GM23248 (cell line): ENCODE results near the gene NBPF4. TPM values are rescaled to one million over a fixed set of nuclear protein-coding genes. Genes with fewer than 3 reads are reported as not detected.
"Not testable (repeated sequence)": the region's sequence is repeated elsewhere in the genome, so short reads cannot be mapped to it uniquely, and the experiment has no call there.

ENCODE experiments used
- DNase-seq: peaks from one replicate; pipeline ENCODE4 v3.0.0-alpha.2; 2015
- H2AFZ ChIP-seq: fragments of 200-600 bp; sonication (generic); 2 replicates; pipeline ENCODE4 v1.6.1; 2016; ENCODE audit warnings: antibody characterized with exemption
- H3F3A ChIP-seq: fragments of 200-600 bp; sonication (generic); 2 replicates; pipeline ENCODE4 v1.6.1; 2016; ENCODE audit warnings: mild to moderate bottlenecking, antibody characterized with exemption, mixed run types; ENCODE audit not compliant: insufficient read depth
- H3K27ac ChIP-seq: fragments of 200-600 bp; sonication (generic); 2 replicates; pipeline ENCODE4 v1.5.1; 2016; ENCODE audit warnings: mild to moderate bottlenecking
- H3K27me3 ChIP-seq: fragments of 200-600 bp; sonication (generic); replicated peaks from 2 replicates; pipeline ENCODE4 v1.6.1; 2016; ENCODE audit warnings: mild to moderate bottlenecking; ENCODE audit not compliant: insufficient read depth
- H3K36me3 ChIP-seq: fragments of 200-600 bp; sonication (generic); 2 replicates; pipeline ENCODE4 v1.6.1; 2016; ENCODE audit warnings: low read depth, mild to moderate bottlenecking
- H3K4me1 ChIP-seq: fragments of 200-600 bp; sonication (generic); 2 replicates; pipeline ENCODE4 v1.6.1; 2016; ENCODE audit warnings: mild to moderate bottlenecking; ENCODE audit not compliant: insufficient read depth
- H3K4me2 ChIP-seq: fragments of 200-600 bp; sonication (generic); one replicate; pipeline ENCODE4 v1.6.1; 2016; ENCODE audit warnings: mild to moderate bottlenecking; ENCODE audit not compliant: unreplicated experiment
- H3K4me3 ChIP-seq: fragments of 200-600 bp; sonication (generic); 2 replicates; pipeline ENCODE4 v1.5.1; 2016; ENCODE audit warnings: mild to moderate bottlenecking
- H3K79me2 ChIP-seq: fragments of 200-600 bp; sonication (generic); 2 replicates; pipeline ENCODE4 v1.6.1; 2016; ENCODE audit warnings: mild to moderate bottlenecking; ENCODE audit not compliant: insufficient read depth
- H3K9ac ChIP-seq: fragments of 200-600 bp; sonication (generic); 2 replicates; pipeline ENCODE4 v1.6.1; 2016; ENCODE audit warnings: mild to moderate bottlenecking
- H3K9me2 ChIP-seq: fragments of 200-600 bp; sonication (generic); 2 replicates; pipeline ENCODE4 v1.6.1; 2016; ENCODE audit warnings: mixed run types, mild to moderate bottlenecking, moderate library complexity; ENCODE audit not compliant: insufficient read depth
- H3K9me3 ChIP-seq: fragments of 200-600 bp; sonication (generic); one replicate; pipeline ENCODE4 v1.6.1; 2017; ENCODE audit warnings: low read depth
- H4K20me1 ChIP-seq: fragments of 200-600 bp; sonication (generic); 2 replicates; pipeline ENCODE4 v1.6.0; 2016; ENCODE audit not compliant: insufficient read depth
- EZH2 ChIP-seq: fragments of 200-600 bp; sonication (generic); IDR thresholded peaks from 2 replicates; pipeline ENCODE4 v1.6.1; 2018; ENCODE audit warnings: antibody characterized with exemption, mild to moderate bottlenecking; ENCODE audit not compliant: insufficient read depth, poor library complexity, severe bottlenecking
- EZH2phosphoT487 ChIP-seq: fragments of 200-600 bp; sonication (generic); IDR thresholded peaks from 2 replicates; pipeline ENCODE4 v1.6.1; 2018; ENCODE audit warnings: antibody characterized with exemption, moderate library complexity, mild to moderate bottlenecking, low read depth; ENCODE audit not compliant: insufficient read depth
- WGBS, 2 experiments: methylation state at CpG; one replicate each; pipeline ENCODE4 v1.1.6; 2015 to 2017; ENCODE audit warnings: low lambda C conversion rate in 2 of 2, low coverage in 1 of 2; ENCODE audit errors: missing lambda C conversion rate in 2 of 2; 5-methylcytosine and 5-hydroxymethylcytosine counted together
- in situ Hi-C: fragments of 300-500 bp; cut with MboI; formaldehyde crosslinking; loops from 2 replicates; pipeline ENCODE4 v1.15.0; 2020
- polyA plus RNA-seq: library from polyadenylated mRNA; unstranded; fragments of >200 nt; fragmentation: Nextera tagmentation; extraction: Ambion mirVana; gene quantifications from 2 replicates; pipeline ENCODE4 v1.2.1, GENCODE V29; 2016
- total RNA-seq: library from RNA; depleted of rRNA; stranded (reverse); fragments of >200 nt; shearing (Covaris generic); gene quantifications from 2 replicates; pipeline ENCODE4 v1.2.3, GENCODE V29; 2014

Gene NBPF4
- total and polyA plus RNA-seq, 2 experiments from 2014 or later, result not detected

DNA sequence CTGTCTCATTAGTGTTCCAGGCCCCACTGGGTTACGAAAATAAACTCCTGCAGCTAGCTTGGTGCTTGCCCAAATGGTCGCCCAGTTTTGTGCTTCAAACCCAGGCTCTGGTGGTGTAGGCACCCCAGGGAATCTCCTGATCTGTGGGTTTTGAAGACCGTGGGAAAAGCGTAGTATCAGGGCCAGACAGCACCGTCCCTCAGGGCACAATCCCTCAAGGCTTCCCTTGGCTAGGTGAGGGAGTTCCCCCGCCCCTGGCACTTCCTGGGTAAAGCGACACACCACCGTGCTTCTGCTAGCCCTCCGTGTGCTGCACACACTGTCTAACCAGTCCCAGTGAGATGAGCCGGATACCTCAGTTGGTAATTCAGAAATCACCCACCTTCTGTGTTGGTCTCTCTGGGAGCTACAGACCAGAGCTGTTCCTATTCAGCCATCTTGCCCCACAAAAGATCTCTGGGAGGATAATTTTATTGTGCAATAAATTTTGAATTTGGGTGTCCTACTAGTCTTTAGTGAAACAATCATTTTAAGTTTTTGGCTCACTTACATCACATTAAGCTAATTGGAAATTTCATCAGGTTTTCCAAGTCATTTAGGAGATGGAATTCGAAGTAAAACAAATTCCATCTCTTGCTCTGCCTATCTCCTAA, 34.3 kb downstream of the NBPF4 start:
- no peaks in the 10 kb centered on the region for H4K20me1 ChIP-seq
- H3K27me3 ChIP-seq, result peaks cover 43% of the 10 kb centered on the region
- WGBS, 2 experiments, result 53 to 56% methylated on average over 11 of the region's 11 CpGs
- in situ Hi-C loops, result loop anchor here (10.0 kb wide), 1 partner anchor 435 kb away; no protein-coding TSS in a partner anchor
- no peaks in the 10 kb centered on the region for H3K79me2 ChIP-seq
- TF ChIP-seq EZH2phosphoT487 (no peak), EZH2 (no peak)
- H2AFZ ChIP-seq, result no peak overlapping the region
- H3K4me3 ChIP-seq, result no peak overlapping the region
- H3F3A ChIP-seq, result no peaks in the 10 kb centered on the region
- H3K9me3 ChIP-seq, result no peaks in the 10 kb centered on the region
- DNase-seq, result no peak
- H3K36me3 ChIP-seq, result no peaks in the 10 kb centered on the region
- H3K27ac ChIP-seq, result no peak overlapping the region
- no peak overlapping the region for H3K9ac ChIP-seq
- H3K4me1 ChIP-seq, result no peaks in the 10 kb centered on the region
- H3K4me2 ChIP-seq, result no peak overlapping the region
- no peaks in the 10 kb centered on the region for H3K9me2 ChIP-seq

DNA sequence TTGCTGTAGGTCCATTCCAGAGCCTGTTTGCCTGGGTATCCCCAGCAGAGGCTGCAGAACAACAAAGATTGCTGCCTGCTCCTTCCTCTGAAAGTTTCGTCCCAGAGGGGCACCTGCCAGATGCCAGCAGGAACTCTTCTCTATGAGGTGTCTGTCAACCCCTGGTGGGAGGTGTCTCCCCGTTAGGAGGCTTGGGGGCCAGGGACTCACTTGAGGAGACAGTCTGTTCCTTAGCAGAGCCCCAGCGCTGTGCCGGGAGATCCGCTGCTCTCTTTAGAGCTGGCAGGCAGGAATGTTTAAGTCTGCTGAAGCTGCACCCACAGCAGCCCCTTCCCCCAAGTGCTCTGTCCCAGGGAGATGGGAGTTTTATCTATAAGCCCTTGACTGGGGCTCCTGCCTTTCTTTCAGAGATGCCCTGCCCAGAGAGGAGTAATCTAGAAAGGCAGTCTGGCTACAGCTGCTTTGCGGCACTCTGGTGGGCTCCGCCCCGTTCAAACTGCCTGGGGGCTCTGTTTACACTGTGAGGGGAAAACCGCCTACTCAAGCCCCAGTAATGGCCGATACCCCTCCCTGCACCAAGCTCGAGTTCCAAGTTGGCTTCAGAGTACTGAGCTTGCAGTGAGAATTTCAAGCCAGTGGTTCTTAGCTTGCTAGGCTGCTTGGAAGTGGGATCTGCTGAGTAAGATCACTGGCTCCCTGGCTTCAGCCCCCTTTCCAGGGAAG, 35.0 kb downstream of the NBPF4 start:
- in situ Hi-C loops, result loop anchor here (10.0 kb wide), 1 partner anchor 436 kb away; no protein-coding TSS in a partner anchor
- TF ChIP-seq EZH2 (no peak), EZH2phosphoT487 (no peak)
- no peak overlapping the region for H3K27ac ChIP-seq
- 33 to 38% methylated on average over 10 to 11 of the region's 11 CpGs for WGBS, 2 experiments
- no peak overlapping the region for H3K9ac ChIP-seq
- H3K9me2 ChIP-seq, result no peaks in the 10 kb centered on the region
- no peaks in the 10 kb centered on the region for H3K79me2 ChIP-seq
- no peak for DNase-seq
- no peak overlapping the region for H3K4me2 ChIP-seq
- H3K36me3 ChIP-seq, result no peaks in the 10 kb centered on the region
- no peak overlapping the region for H2AFZ ChIP-seq
- H3K9me3 ChIP-seq, result no peaks in the 10 kb centered on the region
- H4K20me1 ChIP-seq, result no peaks in the 10 kb centered on the region
- H3K4me1 ChIP-seq, result no peaks in the 10 kb centered on the region
- H3K4me3 ChIP-seq, result no peak overlapping the region
- peaks cover 43% of the 10 kb centered on the region for H3K27me3 ChIP-seq
- H3F3A ChIP-seq, result no peaks in the 10 kb centered on the region

DNA sequence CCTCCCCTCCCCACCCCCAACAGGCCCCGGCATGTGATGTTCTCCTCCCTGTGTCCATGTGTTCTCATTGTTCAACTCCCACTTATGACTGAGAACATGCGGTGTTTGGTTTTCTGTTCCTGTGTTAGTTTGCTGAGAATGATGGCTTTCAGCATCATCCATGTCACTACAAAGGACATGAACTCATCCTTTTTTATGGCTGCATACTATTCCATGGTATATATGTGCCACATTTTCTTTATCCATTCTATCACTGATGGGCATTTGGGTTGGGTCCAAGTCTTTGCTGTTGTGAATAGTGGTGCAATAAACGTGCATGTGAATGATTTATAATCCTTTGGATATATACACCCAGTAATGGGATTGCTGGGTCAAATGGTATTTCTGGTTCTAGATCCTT, 40.3 kb downstream of the NBPF4 start:
- not testable (repeated sequence) for H3K36me3 ChIP-seq, H4K20me1 ChIP-seq, H3K9me2 ChIP-seq, H3K4me1 ChIP-seq, H2AFZ ChIP-seq, H3K27ac ChIP-seq, H3K9ac ChIP-seq, H3K4me3 ChIP-seq, DNase-seq, H3K9me3 ChIP-seq, H3K4me2 ChIP-seq
- Histone ChIP-seq H3K79me2 (peaks cover 14% of the 10 kb centered on the region), H3F3A (peaks cover 20% of the 10 kb centered on the region), H3K27me3 (peaks cover 21% of the 10 kb centered on the region)
- WGBS, 2 experiments, result 78 to 83% methylated on average over 3 of the region's 3 CpGs
- in situ Hi-C loops, result loop anchor here (10.0 kb wide), 1 partner anchor 441 kb away; no protein-coding TSS in a partner anchor

DNA sequence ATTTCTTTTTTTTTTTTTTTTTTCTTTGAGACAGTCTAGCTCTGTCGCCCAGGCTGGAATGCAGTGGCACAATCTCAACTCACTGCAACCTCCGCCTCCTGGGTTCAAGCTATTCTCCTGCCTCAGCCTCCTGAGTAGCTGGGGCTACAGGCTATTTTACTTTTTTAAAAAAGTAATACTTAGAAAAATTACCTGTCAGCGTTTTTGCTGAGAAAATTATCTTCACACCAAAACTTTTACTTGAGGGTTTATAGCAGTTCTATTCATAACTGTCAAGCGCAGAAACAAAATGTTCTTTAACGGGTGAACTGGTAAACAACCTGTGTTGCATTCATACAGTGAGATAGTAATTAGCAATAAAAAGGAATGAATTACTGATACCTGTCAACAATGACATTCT, 42.2 kb downstream of the NBPF4 start:
- TF ChIP-seq EZH2 (no peak), EZH2phosphoT487 (no peak)

More for the DNA sequence above, 42.2 kb downstream of the NBPF4 start:
- Histone ChIP-seq H3K36me3 (no peaks in the 10 kb centered on the region), H2AFZ (no peak overlapping the region), H3K4me1 (peaks cover 10% of the 10 kb centered on the region), H3F3A (peaks cover 23% of the 10 kb centered on the region), H3K9ac (no peak overlapping the region), H3K27me3 (peaks cover 5% of the 10 kb centered on the region; the same call in 1 of the 2 replicates), H3K9me3 (no peaks in the 10 kb centered on the region), H3K79me2 (peaks cover 32% of the 10 kb centered on the region), H3K9me2 (no peaks in the 10 kb centered on the region), H3K4me2 (no peak overlapping the region), H4K20me1 (no peaks in the 10 kb centered on the region), H3K27ac (no peak overlapping the region), H3K4me3 (no peak overlapping the region)
- in situ Hi-C loops, result loop anchor here (10.0 kb wide), 1 partner anchor 443 kb away; no protein-coding TSS in a partner anchor
- 71 to 77% methylated on average over 5 of the region's 5 CpGs for WGBS, 2 experiments
- no peak for DNase-seq
